K562 (cell line): ENCODE data around the gene HEXIM1. TPM values are rescaled to one million over a fixed set of nuclear protein-coding genes. Genes with fewer than 3 reads are reported as not detected.

ENCODE experiments used
- ATAC-seq: fragments of 200-7000 bp; cut with Tn5 transposase; 3 replicates; pipeline ENCODE4 v1.9.1; 2020; ENCODE audit warnings: moderate library complexity
- BruUV-seq: library from RNA; stranded (reverse); fragments of 400-500 nt; replicated peaks from 2 replicates; lab custom pipeline; 2021; lab: Mats Ljungman, UMichigan
- CTCF ChIA-PET: fragments of 300-600 bp; formaldehyde crosslinking; extraction: SDS; loops from one replicate; lab custom pipeline; 2021; ENCODE audit warnings: low intra/inter-chr PET ratio; lab: Yijun Ruan, JAX
- POLR2A ChIA-PET: fragments of 300-600, 350-650 bp; sonication (Branson Sonifier 250); formaldehyde crosslinking; extraction: SDS; loops from one replicate; lab custom pipeline; 2021; ENCODE audit warnings: antibody characterized with exemption, inconsistent platforms; lab: Yijun Ruan, JAX
- DNase-seq, 4 experiments: peaks; one replicate each; pipeline versions ENCODE4 v3.0.0 to v3.0.0-alpha.2; 2011 to 2018; ENCODE audit warnings: low spot score in 3 of 4, mixed read lengths in 3 of 4; ENCODE audit errors: extremely low read depth in 1 of 4
- FAIRE-seq: peaks from 2 replicates; lab custom pipeline; 2011; peaks lifted over from hg19 to GRCh38; lab: Jason Lieb, UNC
- H2AFZ ChIP-seq: 2 replicates; pipeline ENCODE4 v1.6.0; 2011; ENCODE audit warnings: low read depth, low read length, control low read depth, inconsistent platforms
- H3K27ac ChIP-seq: fragments of 200-600 bp; 3 replicates; pipeline ENCODE4 v1.8.0; 2011; ENCODE audit warnings: low read depth, mild to moderate bottlenecking, control low read depth, inconsistent platforms, low read length, moderate library complexity, mixed read lengths; ENCODE audit errors: extremely low read depth
- H3K27me3 ChIP-seq, 2 experiments: fragments of 300-600 bp in 1 of 2; 2 replicates in 1 of 2; 3 replicates in 1 of 2; pipeline versions ENCODE4 v1.6.0 to v1.8.0; 2011; ENCODE audit warnings: inconsistent platforms in 2 of 2, low read length in 2 of 2, mild to moderate bottlenecking in 1 of 2, mixed read lengths in 1 of 2, moderate library complexity in 1 of 2; ENCODE audit not compliant: control insufficient read depth in 2 of 2, insufficient read depth in 2 of 2
- H3K36me3 ChIP-seq: fragments of 300-600 bp; 3 replicates; pipeline ENCODE4 v1.8.0; 2011; ENCODE audit warnings: mild to moderate bottlenecking, low read length, inconsistent platforms; ENCODE audit not compliant: control insufficient read depth, insufficient read depth
- H3K4me1 ChIP-seq, 2 experiments: fragments of 200-600 bp in 1 of 2; replicated peaks in 1 of 2; 2 replicates in 1 of 2; 3 replicates in 1 of 2; pipeline versions ENCODE4 v1.5.1 to v1.8.0; 2011; ENCODE audit warnings: inconsistent platforms in 2 of 2, low read length in 2 of 2, mild to moderate bottlenecking in 1 of 2, mixed read lengths in 1 of 2, moderate library complexity in 1 of 2; ENCODE audit not compliant: control insufficient read depth in 2 of 2, insufficient read depth in 2 of 2
- H3K4me2 ChIP-seq: 2 replicates; pipeline ENCODE4 v1.6.1; 2011; ENCODE audit warnings: low read length, control low read depth, inconsistent platforms, mixed read lengths; ENCODE audit not compliant: insufficient read depth
- H3K4me3 ChIP-seq: fragments of 200-600 bp; sonication (generic), shearing (Covaris generic); 2 replicates; pipeline ENCODE4 v1.5.1; 2016; ENCODE audit warnings: control low read depth, inconsistent platforms
- H3K79me2 ChIP-seq: fragments of 200-600 bp; 3 replicates; pipeline ENCODE4 v1.8.0; 2011; ENCODE audit warnings: low read length, inconsistent platforms; ENCODE audit not compliant: control insufficient read depth, insufficient read depth
- H3K9ac ChIP-seq, 2 experiments: 2 replicates each; pipeline versions ENCODE4 v1.6.0 to v1.6.1; 2011; ENCODE audit warnings: low read depth in 2 of 2, low read length in 2 of 2, control low read depth in 1 of 2, inconsistent platforms in 1 of 2, mild to moderate bottlenecking in 1 of 2, mixed read lengths in 1 of 2; ENCODE audit not compliant: insufficient read depth in 1 of 2
- H3K9me1 ChIP-seq: one replicate; pipeline ENCODE4 v1.6.0; 2011; ENCODE audit warnings: inconsistent platforms, mild to moderate bottlenecking, low read length, moderate library complexity; ENCODE audit not compliant: control insufficient read depth, insufficient read depth
- H3K9me3 ChIP-seq: replicated peaks from 2 replicates; pipeline ENCODE4 v1.5.1; 2011; ENCODE audit warnings: low read depth, low read length, inconsistent platforms; ENCODE audit not compliant: control insufficient read depth, insufficient read depth
- H4K20me1 ChIP-seq: replicated peaks from 2 replicates; pipeline ENCODE4 v1.6.1; 2011; ENCODE audit warnings: low read length, inconsistent platforms, mixed read lengths; ENCODE audit not compliant: control insufficient read depth, insufficient read depth
- BRCA1 ChIP-seq, 2 experiments: fragments of 450-650 bp in 1 of 2; sonication (generic) in 1 of 2; formaldehyde crosslinking in 1 of 2; IDR thresholded peaks; 2 replicates each; pipeline versions ENCODE4 v1.5.0 to v1.6.1; 2017 to 2020; ENCODE audit warnings: mild to moderate bottlenecking in 1 of 2, missing genetic modification reagents in 1 of 2
- BRD9 ChIP-seq: fragments of 450-650 bp; IDR thresholded peaks from 2 replicates; pipeline ENCODE4 v1.6.1; 2018; ENCODE audit warnings: low read depth; ENCODE audit not compliant: partially characterized antibody
- ETV1 ChIP-seq: fragments of 450-650 bp; conservative IDR thresholded peaks from 2 replicates; pipeline ENCODE4 v1.6.1; 2016; ENCODE audit warnings: missing genetic modification characterization, control low read depth, low read depth, missing compliant biosample characterization
- GATA2 ChIP-seq: sonication (generic); formaldehyde crosslinking; IDR thresholded peaks from 2 replicates; pipeline ENCODE4 v1.4.0; 2020; ENCODE audit warnings: mild to moderate bottlenecking, missing genetic modification reagents
- HES1 ChIP-seq: fragments of 450-650 bp; IDR thresholded peaks from 2 replicates; pipeline ENCODE4 v1.6.1; 2016; ENCODE audit warnings: low read depth, mild to moderate bottlenecking, moderate library complexity
- IRF2 ChIP-seq: sonication (generic); formaldehyde crosslinking; IDR thresholded peaks from 2 replicates; pipeline ENCODE4 v1.8.1; 2022; ENCODE audit warnings: mild to moderate bottlenecking, missing genetic modification reagents
- KDM5B ChIP-seq: fragments of 200-600 bp; sonication (generic); IDR thresholded peaks from 2 replicates; pipeline ENCODE4 v1.6.1; 2012; ENCODE audit warnings: low read depth, mild to moderate bottlenecking, moderate library complexity, low read length, control low read depth, inconsistent platforms; ENCODE audit not compliant: insufficient replicate concordance
- L3MBTL2 ChIP-seq: fragments of 450-650 bp; IDR thresholded peaks from 2 replicates; pipeline ENCODE4 v1.6.1; 2016; ENCODE audit warnings: mild to moderate bottlenecking, moderate library complexity
- MEF2D ChIP-seq: conservative IDR thresholded peaks from 2 replicates; pipeline ENCODE4 v1.6.1; 2016; ENCODE audit warnings: low read depth, missing genetic modification characterization, missing compliant biosample characterization
- NR2C1 ChIP-seq, 2 experiments: fragments of 450-650 bp; IDR thresholded peaks; 2 replicates each; pipeline ENCODE4 v1.6.1; 2017; ENCODE audit warnings: mild to moderate bottlenecking in 2 of 2, antibody characterized with exemption in 1 of 2, inconsistent platforms in 1 of 2, missing compliant biosample characterization in 1 of 2, missing genetic modification characterization in 1 of 2
- POLR2B ChIP-seq: fragments of 450-650 bp; IDR thresholded peaks from 2 replicates; pipeline ENCODE4 v1.6.1; 2018; ENCODE audit warnings: low read depth; ENCODE audit not compliant: partially characterized antibody
- PTRF ChIP-seq: fragments of 450-650 bp; IDR thresholded peaks from 2 replicates; pipeline ENCODE4 v1.6.1; 2016; ENCODE audit warnings: mild to moderate bottlenecking, missing genetic modification characterization, missing compliant biosample characterization
- RBFOX2 ChIP-seq: fragments of 200-400 bp; formaldehyde crosslinking; IDR thresholded peaks from 2 replicates; pipeline ENCODE4 v1.6.1; 2017; ENCODE audit warnings: low read depth, mild to moderate bottlenecking, low read length, moderate library complexity
- RFX7 ChIP-seq: fragments of 250-450 bp; sonication (Bioruptor Pico); IDR thresholded peaks from 2 replicates; pipeline ENCODE4 v1.5.1; 2021; ENCODE audit warnings: mild to moderate bottlenecking
- RUNX1 ChIP-seq: sonication (generic); IDR thresholded peaks from 2 replicates; pipeline ENCODE4 v1.6.1; 2016; ENCODE audit warnings: antibody characterized with exemption, low read depth
- TSC22D4 ChIP-seq: fragments of 450-650 bp; IDR thresholded peaks from 2 replicates; pipeline ENCODE4 v1.6.1; 2016; ENCODE audit warnings: missing genetic modification characterization, missing biosample characterization, control low read depth
- ZFPM2 ChIP-seq: fragments of 250-450 bp; sonication (Bioruptor Pico); IDR thresholded peaks from 2 replicates; pipeline ENCODE4 v1.5.1; 2022; ENCODE audit warnings: mild to moderate bottlenecking
- ZFX ChIP-seq: sonication (generic); formaldehyde crosslinking; IDR thresholded peaks from 2 replicates; pipeline ENCODE4 v1.8.0; 2022; ENCODE audit warnings: mild to moderate bottlenecking, missing genetic modification reagents, moderate library complexity
- ZNF77 ChIP-seq: fragments of 250-450 bp; sonication (Bioruptor Pico); IDR thresholded peaks from 2 replicates; pipeline ENCODE4 v1.5.0; 2020
- WGBS: fragments of 100-300 bp; shearing (Covaris generic); methylation state at CpG from one replicate; pipeline ENCODE4 v1.1.6; 2016; ENCODE audit warnings: low coverage, mixed read lengths; ENCODE audit not compliant: insufficient coverage; ENCODE audit errors: missing lambda C conversion rate; 5-methylcytosine and 5-hydroxymethylcytosine counted together
- in situ Hi-C: fragments of 300-500 bp; cut with MboI; formaldehyde crosslinking; loops from 4 replicates; pipeline ENCODE4 v1.15.0; 2018; ENCODE audit warnings: inconsistent platforms, mixed read lengths
- intact Hi-C: fragments of 100-400 bp; cut with micrococcal nuclease; formaldehyde crosslinking; loops from 2 replicates; pipeline ENCODE4 v1.14.2; 2022
- polyA plus RNA-seq, 8 experiments: library from polyadenylated mRNA; depleted of rRNA in 4 of 8; stranded (reverse) in 5 of 8; unstranded in 3 of 8; fragments of >200 nt; fragmentation: Nextera tagmentation in 2 of 8; fragmentation: Illumina TruSeq in 1 of 8; extraction: Ambion mirVana in 2 of 8; extraction: Trizol in 1 of 8; gene quantifications; 2 replicates each; pipeline versions ENCODE4 v1.2.1 to v1.2.3, GENCODE V29; 2011 to 2014; ENCODE audit warnings: inconsistent platforms in 1 of 8, missing spikeins in 1 of 8
- total RNA-seq, 7 experiments: library from RNA; depleted of rRNA in 6 of 7; stranded (reverse); fragments of >200 nt in 6 of 7; fragmentation: Illumina TruSeq in 2 of 7; extraction: Trizol in 2 of 7; gene quantifications; 2 replicates each; pipeline versions ENCODE4 v1.2.1 to v1.2.3, GENCODE V29; 2011 to 2021; ENCODE audit warnings: low replicate concordance in 1 of 7

Gene HEXIM1
- total and polyA plus RNA-seq, 9 of the 15 experiments (the other 6 are each of a cell fraction or from before 2014, with no cell fraction given), result 1.4 to 28.3 (median 9.1) TPM

GRCh38 chr17:45168991-45169752 lies 20.9 kb downstream of the HEXIM1 start:
- ATAC-seq, result no peak

More at GRCh38 chr17:45168991-45169752, 20.9 kb downstream of the HEXIM1 start:
- in situ Hi-C loops (no loop called here), intact Hi-C loops (no loop called here)
- WGBS, result 68% methylated on average over 43 of the region's 43 CpGs
- Histone ChIP-seq H3K4me3 (no peak overlapping the region), H2AFZ (no peak overlapping the region), H3K9ac (peak overlapping the region in 1 of 2 experiments; percentile 48; a peak in 1 of 4 replicates), H3K79me2 (no peaks in the 10 kb centered on the region), H3K9me1 (no peaks in the 10 kb centered on the region), H4K20me1 (no peaks in the 10 kb centered on the region), H3K27ac (no peak overlapping the region), H3K36me3 (no peaks in the 10 kb centered on the region), H3K4me2 (no peak overlapping the region), H3K27me3 (no peaks in the 10 kb centered on the region), H3K4me1 (peaks cover 13 to 41% of the 10 kb centered on the region in 2 experiments; a peak in 4 of 5 replicates), H3K9me3 (no peaks in the 10 kb centered on the region)
- DNase-seq (no peak), FAIRE-seq (no peak)
- BruUV-seq, result no TSS peak
- CTCF ChIA-PET, result no interaction called here
- POLR2A ChIA-PET, result interaction anchor here (0.6 to 7.9 kb wide), 3 partner anchors 8 to 20 kb away, joined by 3 to 73 read pairs (median 14); partner anchors contain the start of genes HEXIM1 and HEXIM2
- TF ChIP-seq RBFOX2 (no peak), PTRF (tag) (no peak), NR2C1 (IDR thresholded peaks at IDR 0.05) (no peak), NR2C1 (tag; IDR thresholded peaks at IDR 0.05) (no peak), ETV1 (no peak), BRD9 (no peak), ZNF77 (CRISPR knock-in tag) (no peak), MEF2D (tag) (no peak), ZFX (no peak), HES1 (no peak), IRF2 (CRISPR knock-in tag) (no peak), L3MBTL2 (no peak), KDM5B (no peak), ZFPM2 (no peak), POLR2B (no peak), BRCA1 (IDR thresholded peaks at IDR 0.05) (no peak), BRCA1 (CRISPR knock-in tag; IDR thresholded peaks at IDR 0.05) (no peak), RUNX1 (no peak), RFX7 (CRISPR knock-in tag) (no peak), TSC22D4 (tag) (no peak), GATA2 (CRISPR knock-in tag) (no peak)
